AG09319 (cell line): Measurements from ENCODE around the gene ZNF708.

Experiments used
- DNase-seq: peaks from one replicate; pipeline ENCODE4 v3.0.0-alpha.2; 2010; ENCODE audit warnings: low read depth; ENCODE audit errors: extremely low read depth
- CTCF ChIP-seq: IDR thresholded peaks from 2 replicates; pipeline ENCODE4 v1.5.1; 2011; ENCODE audit warnings: low read depth, mild to moderate bottlenecking, inconsistent platforms, low read length, moderate library complexity

ZNF708 gene

GRCh38 chr19:21256722-21257121 is 72.5 kb downstream of the ZNF708 start:
- no peak for TF ChIP-seq CTCF
- no peak for DNase-seq
